Breast epithelium (tissue), 3 donors: ENCODE measurements around the gene COL11A1.

Source experiments
- POLR2A ChIP-seq: fragments of 450-650 bp; IDR thresholded peaks from one replicate; pipeline ENCODE4 v1.6.1; 2016; ENCODE audit warnings: antibody characterized with exemption, mild to moderate bottlenecking, moderate library complexity
- POLR2AphosphoS5 ChIP-seq, 3 donors: sonication (generic); formaldehyde crosslinking; IDR thresholded peaks; one replicate each; pipeline ENCODE4 v1.6.1; 2017; ENCODE audit warnings: antibody characterized with exemption in 3 of 3

GRCh38 chr1:102875756-102876155 lies 232.6 kb downstream of the COL11A1 start:
- TF ChIP-seq POLR2A (no peak), POLR2AphosphoS5 (IDR thresholded peaks at IDR 0.05) (no peak)
